ENCODE data around the gene OXNAD1.
A peak's percentile ranks its signal among the peaks of the same experiment; 100 is the strongest.

The OXNAD1 gene

GRCh38 chr3:16329036-16329825, 64.2 kb downstream of the OXNAD1 start:
- no peak for DNase-seq

- DNase-seq = no peak
Observed at GRCh38 chr3:16329826-16330129, 64.8 kb downstream of the OXNAD1 start.

- DNase-seq = no peak
Observed at GRCh38 chr3:16330351-16330750, 65.3 kb downstream of the OXNAD1 start.

- DNase-seq = no peak
Observed at GRCh38 chr3:16331319-16331883, 66.4 kb downstream of the OXNAD1 start.

- no peak for DNase-seq
Observed at GRCh38 chr3:16332904-16333426, 68.0 kb downstream of the OXNAD1 start.

- no peak for DNase-seq
Observed at GRCh38 chr3:16334909-16335308, 69.9 kb downstream of the OXNAD1 start.

- no peak for DNase-seq
Observed at GRCh38 chr3:16335333-16335732, 70.3 kb downstream of the OXNAD1 start.

GRCh38 chr3:16335772-16336645, 71.0 kb downstream of the OXNAD1 start:
- no peak for DNase-seq

GRCh38 chr3:16336825-16337224, 71.8 kb downstream of the OXNAD1 start:
- no peak for DNase-seq

GRCh38 chr3:16337856-16338540, 73.0 kb downstream of the OXNAD1 start:
- DNase-seq = peak; percentile 62 to 64

- peak; percentile 43 to 57 for DNase-seq
Observed at GRCh38 chr3:16338999-16339398, 74.0 kb downstream of the OXNAD1 start.

GRCh38 chr3:16343101-16343500, 78.1 kb downstream of the OXNAD1 start:
- DNase-seq = no peak

GRCh38 chr3:16346413-16347081, 81.5 kb downstream of the OXNAD1 start:
- no peak for DNase-seq

- DNase-seq = no peak
Observed at GRCh38 chr3:16347548-16347947, 82.5 kb downstream of the OXNAD1 start.

- no peak for DNase-seq
Observed at GRCh38 chr3:16349986-16350596, 85.1 kb downstream of the OXNAD1 start.

GRCh38 chr3:16350597-16351318, 85.7 kb downstream of the OXNAD1 start:
- DNase-seq = no peak

- DNase-seq = no peak
Observed at GRCh38 chr3:16352428-16352827, 87.4 kb downstream of the OXNAD1 start.

GRCh38 chr3:16354291-16354690, 89.3 kb downstream of the OXNAD1 start:
- no peak for DNase-seq
